NCI-H1694 (cell line): Measurements from ENCODE around the gene TF.

Experiments used
- DNase-seq: peaks from one replicate; lab custom pipeline; 2025; lab: John Stamatoyannopoulos, UW

TF gene

GRCh38 chr3:133812872-133813271 lies 66.7 kb downstream of the TF start:
- no peak for DNase-seq

DNA sequence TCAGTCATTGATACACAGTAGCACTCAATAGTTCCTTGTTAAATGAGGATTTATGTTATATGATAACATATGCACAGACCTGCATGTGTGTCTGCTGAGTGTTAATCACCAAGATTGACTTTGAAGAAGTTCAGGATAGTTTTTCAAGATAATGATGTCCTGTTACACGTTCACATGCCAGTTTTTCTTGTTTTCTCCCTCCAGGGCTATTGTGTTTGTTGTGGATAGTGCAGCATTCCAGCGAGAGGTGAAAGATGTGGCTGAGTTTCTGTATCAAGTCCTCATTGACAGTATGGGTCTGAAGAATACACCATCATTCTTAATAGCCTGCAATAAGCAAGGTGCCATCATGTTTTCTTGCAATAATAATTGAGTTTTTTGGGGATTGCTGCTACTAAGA lies 69.2 kb downstream of the TF start:
- DNase-seq, result no peak

DNA sequence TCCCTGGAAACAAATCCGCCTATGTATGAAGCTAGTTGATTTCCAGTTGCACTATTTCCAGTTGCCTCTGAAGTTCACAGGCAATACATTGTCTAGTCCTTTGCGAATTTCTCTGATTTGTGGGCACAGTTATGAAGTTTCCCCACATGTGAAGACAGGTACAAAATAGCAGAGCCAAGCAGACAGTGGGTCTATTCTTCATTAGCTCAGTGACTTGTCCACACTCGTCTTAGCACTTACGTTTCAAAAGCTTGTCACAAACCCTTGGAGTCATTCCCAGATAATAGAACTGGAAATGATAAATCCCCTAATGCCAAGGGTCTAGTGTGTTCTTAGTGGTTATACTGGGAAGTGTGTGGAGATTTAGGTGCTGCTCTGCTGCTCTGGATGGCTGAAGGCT lies 73.9 kb downstream of the TF start:
- DNase-seq, result no peak

DNA sequence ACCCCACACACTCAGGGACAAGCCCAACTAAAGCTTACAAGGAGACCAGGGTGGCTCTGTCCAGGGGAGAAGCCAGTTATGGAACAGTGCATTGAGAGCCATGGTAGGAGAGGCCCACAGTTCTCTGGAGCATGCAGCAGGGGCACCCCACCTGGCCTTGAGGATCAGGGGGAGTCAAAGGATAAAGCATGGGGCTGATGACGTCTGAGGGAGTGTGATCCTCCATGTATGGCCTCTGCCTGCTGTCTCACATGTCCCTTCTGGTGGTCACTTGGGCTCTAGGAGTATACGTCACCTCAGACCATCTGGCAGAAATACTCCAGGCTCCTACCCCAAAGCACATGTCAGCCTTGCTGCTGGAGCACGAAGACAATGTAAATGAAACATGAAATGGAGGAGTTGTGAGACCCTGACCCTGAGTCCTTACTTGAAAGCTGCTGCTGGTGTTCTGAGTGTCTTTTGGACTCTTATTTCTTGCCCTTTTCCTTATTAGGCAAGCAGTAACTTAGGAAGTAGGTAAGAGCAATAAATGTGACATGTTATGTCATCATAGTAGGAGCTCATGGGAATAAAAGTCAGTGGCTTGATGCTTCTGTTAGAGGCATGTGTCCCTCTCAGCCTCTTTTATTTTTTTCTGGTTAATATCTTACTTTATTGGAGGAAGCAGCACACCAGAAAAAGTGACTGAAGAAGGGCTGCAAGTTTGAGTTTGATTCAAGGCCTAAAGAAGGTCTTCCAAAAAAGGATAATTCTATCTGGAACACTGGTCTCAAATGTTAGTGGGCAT lies 74.9 kb downstream of the TF start:
- DNase-seq, result no peak

GRCh38 chr3:133821767-133822638 lies 75.8 kb downstream of the TF start:
- DNase-seq, result peak; percentile 36

GRCh38 chr3:133824961-133825485 lies 78.8 kb downstream of the TF start:
- DNase-seq, result no peak

GRCh38 chr3:133825969-133826727 lies 80.0 kb downstream of the TF start:
- DNase-seq, result no peak

GRCh38 chr3:133827136-133827535 lies 80.9 kb downstream of the TF start:
- no peak for DNase-seq

GRCh38 chr3:133827684-133828083 lies 81.5 kb downstream of the TF start:
- DNase-seq, result no peak

DNA sequence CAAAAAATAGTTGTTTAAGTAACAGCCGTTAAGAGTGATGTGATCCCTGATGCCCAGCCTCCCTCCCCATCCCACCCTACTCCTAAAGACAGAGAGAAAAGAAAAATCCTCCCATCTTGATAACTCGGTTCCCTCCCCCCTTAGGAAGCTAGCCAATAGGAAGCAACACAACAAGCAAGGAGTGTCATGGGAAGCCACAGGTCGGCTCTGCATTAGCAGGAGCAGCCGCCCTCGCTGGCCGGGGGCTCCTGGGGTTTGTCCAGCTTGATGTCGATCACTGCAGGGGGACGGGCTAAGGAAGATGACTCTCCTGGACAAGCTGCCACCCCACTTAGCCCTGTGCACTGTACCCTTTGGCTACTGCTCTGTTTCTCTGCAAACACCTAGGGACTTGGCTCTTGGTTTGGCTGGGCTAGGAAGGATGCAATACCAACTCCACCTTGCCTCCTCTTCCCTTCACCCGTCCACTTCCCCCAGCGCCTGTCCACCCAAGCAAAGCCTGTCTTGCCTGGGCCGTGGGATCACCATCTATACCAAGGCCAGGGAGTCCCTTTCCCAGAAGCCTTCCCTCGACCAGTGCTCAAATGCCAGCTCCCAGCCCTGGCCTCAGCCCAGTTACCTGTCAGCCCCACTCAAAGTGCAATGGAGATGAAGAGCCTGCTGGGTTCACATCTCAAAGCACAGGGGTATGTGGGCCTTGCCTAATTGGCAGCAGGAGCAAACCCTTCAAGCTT lies 82.5 kb downstream of the TF start:
- DNase-seq, result no peak

DNA sequence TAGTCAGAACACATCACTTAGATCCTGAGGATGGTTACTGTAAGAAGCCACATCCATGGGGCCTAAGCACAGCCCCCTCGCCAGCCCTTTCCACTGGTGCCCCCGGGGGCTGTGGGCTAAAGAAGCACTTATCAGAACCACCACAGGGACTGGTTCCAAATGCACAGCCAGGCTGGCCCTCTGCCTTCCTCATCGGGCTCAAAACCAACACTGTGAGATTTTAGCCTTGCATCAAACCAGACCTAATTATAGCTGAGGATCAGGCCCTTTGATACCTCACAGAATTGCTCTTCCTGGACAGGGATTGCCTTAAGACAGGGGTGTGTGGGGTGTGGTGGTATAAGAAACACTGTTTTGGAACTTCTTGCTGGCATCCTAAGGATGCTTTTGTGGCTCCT lies 83.1 kb downstream of the TF start:
- DNase-seq, result no peak

DNA sequence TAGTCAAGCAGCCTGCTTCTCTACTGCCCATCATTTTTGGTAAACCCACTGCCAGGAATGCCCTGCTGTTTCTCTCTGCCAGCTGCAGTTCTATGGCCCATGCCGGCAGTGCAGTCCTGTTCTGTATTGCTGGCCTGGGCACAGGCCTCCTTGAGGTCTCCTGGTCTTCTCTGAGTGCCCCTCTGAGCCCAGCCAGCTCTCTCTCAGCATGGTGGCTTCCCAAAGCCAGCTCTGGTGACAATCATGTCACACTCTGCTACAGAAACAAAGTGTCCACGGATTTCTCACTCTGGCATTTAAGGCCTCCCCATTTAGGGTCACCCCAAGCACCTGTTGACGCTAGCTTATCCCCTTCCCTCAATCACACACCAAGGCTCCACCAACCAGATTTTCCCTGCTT lies 83.9 kb downstream of the TF start:
- DNase-seq, result no peak

DNA sequence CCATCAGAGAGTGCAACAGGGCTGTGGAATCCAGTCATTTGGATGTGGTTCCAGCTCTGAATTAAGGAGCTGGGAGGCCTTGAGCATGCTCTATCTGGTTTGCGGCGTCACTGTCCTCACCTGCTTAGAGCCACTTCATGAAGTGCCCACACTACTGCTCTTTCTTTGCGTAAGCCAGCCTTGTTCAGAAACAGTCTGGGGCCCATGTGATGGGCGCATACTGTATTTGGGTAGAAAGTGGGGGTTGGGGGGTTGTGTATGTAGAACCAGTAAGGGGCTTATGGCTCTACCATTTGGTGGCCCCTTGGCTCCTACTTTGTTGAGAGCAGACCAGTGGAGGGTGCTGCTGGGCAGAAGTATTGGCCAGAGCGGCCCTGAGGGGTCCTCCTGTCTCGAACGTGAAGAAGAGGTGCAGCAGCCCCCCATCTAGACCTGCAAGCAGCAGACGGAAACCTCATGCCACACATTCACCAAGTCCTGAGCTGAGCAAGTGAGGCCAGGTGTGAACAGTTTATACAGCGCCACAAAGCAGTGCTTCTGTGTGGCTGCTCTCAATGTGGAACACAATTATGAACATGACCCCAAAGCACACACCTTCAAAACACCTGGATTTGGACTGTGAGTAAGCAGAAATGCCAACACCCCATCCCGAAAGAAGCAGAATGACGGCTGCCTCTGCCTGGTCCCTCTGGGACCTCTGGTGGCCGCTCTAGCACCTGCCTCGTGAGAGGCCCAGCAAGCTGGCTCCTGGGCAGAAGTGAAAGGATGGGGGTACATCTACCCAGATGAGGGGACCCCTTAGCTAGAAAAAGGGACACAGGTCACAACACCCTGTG lies 86.0 kb downstream of the TF start:
- DNase-seq, result no peak

DNA sequence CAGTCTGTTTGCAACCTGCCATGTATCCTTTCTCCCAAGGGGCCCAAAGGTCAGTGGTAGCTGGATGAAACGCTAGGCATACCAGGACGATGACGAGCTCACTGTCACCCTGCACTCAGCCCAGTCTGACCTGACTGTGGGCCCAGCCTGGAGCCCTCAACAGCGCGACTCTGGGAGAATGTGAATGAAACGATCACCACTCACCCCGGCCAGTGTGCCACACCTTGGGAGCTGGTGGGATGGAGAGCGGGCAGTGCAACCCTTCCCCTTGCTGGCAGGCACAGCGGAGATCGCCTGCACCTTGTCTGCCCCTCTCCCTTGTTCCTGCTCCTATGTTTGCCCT lies 86.6 kb downstream of the TF start:
- no peak for DNase-seq

DNA sequence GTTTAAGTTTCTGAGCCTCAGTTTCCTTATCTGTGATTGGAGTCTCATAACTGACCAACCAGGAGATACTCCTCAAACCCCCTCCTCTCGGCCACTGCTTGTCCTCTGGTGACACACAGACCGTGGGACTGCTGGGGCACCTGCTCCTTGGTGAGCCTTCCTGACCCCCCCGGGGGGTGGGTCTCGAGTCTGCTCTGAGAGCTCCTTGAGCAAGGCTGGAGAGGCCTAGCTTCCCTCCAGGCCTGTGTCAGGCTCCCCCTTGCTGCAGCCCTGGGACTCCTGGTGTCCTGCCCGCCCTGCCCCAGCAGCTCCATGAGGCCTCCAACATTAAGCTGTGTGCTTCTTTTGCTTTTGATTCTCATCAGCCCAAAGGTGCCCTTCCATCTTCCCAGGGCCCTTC lies 87.1 kb downstream of the TF start:
- no peak for DNase-seq

DNA sequence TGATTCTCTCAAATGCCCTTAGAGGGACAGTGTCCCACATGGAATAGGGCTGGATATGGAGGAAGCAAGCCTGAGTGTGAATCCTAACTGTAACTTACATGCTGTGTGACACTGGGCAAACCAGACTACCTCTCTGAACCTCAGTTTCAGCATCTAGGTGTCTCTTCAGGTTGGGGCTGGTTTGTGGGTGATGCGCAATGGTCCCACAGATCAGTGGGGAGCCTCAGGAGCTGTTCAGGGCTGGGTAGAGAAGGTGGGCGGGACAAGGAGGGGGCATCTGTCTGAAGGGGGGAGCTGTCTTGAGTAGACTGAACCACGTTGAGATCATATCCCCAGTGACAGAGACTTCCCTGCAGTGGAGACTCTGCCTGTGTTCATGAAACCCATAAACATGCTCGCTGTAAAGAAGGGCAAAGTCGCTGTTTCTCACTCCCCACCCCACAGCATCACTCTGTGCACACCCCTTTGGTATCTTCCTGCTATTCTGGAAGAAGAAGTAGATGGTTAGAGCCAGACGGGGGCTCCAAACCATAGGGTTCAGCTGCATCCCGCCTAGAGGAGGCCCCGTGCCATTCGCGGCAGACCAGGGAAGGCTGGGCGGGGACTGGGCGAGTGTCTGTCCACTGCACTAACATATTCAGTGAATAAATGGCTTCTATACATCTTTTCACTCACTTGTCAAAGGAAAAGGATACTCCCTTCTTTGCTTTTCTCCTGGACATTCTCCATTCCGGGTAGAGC lies 87.9 kb downstream of the TF start:
- no peak for DNase-seq

DNA sequence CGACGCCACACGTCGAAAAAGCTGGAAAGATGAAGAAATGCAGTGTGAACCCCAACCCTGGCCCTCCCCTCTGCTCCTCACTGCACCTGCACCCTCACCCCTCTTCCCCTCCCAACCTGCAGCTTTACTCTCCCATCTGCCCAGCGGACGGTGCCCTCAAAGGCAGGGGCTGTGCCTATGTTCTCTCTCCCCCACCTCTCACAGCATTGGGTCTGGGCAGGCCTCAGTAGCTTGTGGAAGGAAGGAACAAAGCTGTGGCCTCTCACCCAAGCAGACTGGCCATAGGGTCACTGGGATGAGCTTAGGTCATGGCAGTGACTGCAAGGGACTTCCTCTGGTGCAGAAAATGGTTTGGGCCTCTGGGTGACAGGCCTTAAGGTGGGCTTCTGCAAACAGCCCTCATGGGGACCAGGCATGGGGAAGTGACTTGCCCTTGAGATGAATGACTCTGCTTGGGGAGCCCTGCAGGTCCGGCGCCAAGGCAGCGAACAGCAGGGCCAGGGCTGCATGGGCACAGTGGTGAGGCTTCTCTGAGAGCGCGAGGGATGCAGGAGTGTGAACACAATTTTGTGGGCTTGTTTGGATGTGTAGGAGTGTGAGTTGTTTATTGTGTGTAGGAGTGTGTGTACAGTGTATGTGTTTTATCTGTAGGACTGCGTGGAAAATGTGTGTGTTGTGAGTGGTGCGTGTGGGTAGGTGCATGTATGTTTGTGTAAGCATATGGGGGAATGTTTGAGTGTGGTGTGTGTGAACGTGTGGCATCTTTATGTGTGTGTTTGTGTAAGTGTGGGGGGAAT lies 88.6 kb downstream of the TF start:
- no peak for DNase-seq

GRCh38 chr3:133835418-133835743 lies 89.2 kb downstream of the TF start:
- no peak for DNase-seq

- DNase-seq, result no peak
Measured at GRCh38 chr3:133835961-133836360, 89.8 kb downstream of the TF start.
